Right atrium auricular region (tissue), 2 donors: ENCODE results near the gene MCC. TPM values are rescaled to one million over a fixed set of nuclear protein-coding genes. Genes with fewer than 3 reads are reported as not detected.

Source experiments
- DNase-seq: peaks from one replicate; pipeline ENCODE4 v3.0.0-alpha.2; 2019; ENCODE audit warnings: low spot score
- H3K27ac ChIP-seq, 2 donors: fragments of 200-600 bp; sonication (generic); 1 replicate in 1 of 2; 2 replicates in 1 of 2; pipeline ENCODE4 v1.5.1; 2016 to 2019
- H3K27me3 ChIP-seq, 2 donors: fragments of 200-600 bp; sonication (generic); one replicate each; pipeline versions ENCODE4 v1.5.1 to v1.6.0; 2017 to 2019
- H3K36me3 ChIP-seq: fragments of 200-600 bp; sonication (generic); one replicate; pipeline ENCODE4 v1.5.1; 2016
- H3K4me1 ChIP-seq, 2 donors: fragments of 200-600 bp; sonication (generic); one replicate each; pipeline versions ENCODE4 v1.5.1 to v1.6.0; 2017 to 2019
- H3K4me3 ChIP-seq, 2 donors: fragments of 200-600 bp; sonication (generic); 1 replicate in 1 of 2; 2 replicates in 1 of 2; pipeline ENCODE4 v1.5.1; 2017 to 2019; ENCODE audit warnings: mild to moderate bottlenecking in 1 of 2, moderate library complexity in 1 of 2
- H3K9me3 ChIP-seq, 2 donors: fragments of 200-600 bp; sonication (generic); one replicate each; pipeline ENCODE4 v1.5.1; 2019
- total RNA-seq, 2 donors: library from RNA; depleted of rRNA; stranded (reverse); fragments of >200 nt; gene quantifications; one replicate each; pipeline ENCODE4 v1.1.0, GENCODE V29; 2016
- TF ChIP-seq, protein P1 (sequence below), 2 donors: fragments of 200-600 bp; sonication (generic); IDR thresholded peaks; one replicate each; pipeline ENCODE4 v1.5.1; 2019; ENCODE audit warnings: antibody characterized with exemption in 2 of 2

Gene MCC
- total RNA-seq, 2 donors from 2014 or later = 28.8 to 31.7 TPM

DNA sequence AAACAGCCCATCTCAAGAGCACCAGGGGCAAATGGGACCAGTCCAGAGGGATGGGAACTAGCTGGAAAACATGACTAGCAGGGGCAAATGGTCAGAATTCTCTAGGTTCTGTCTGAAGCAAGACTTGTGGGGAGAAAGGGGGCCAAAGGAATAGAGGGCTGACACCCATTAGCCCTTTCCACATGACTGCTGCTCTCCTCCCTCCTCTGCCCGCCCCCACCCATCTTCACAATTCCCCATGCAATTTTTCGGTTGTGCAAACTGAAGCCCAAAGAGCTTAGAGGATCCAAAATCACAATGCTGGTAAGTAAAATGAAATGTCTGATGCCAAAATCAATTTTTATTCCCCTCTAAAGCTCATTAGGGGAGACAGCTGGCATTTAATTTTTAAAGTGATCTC, 304.6 kb downstream of the MCC start:
- Histone ChIP-seq H3K4me3 (no peak overlapping the region), H3K27ac (no peak overlapping the region), H3K36me3 (no peaks in the 10 kb centered on the region), H3K4me1 (peaks cover 0 to 33% of the 10 kb centered on the region in 2 donors), H3K9me3 (no peaks in the 10 kb centered on the region), H3K27me3 (no peaks in the 10 kb centered on the region)
- TF ChIP-seq, protein P1, sequence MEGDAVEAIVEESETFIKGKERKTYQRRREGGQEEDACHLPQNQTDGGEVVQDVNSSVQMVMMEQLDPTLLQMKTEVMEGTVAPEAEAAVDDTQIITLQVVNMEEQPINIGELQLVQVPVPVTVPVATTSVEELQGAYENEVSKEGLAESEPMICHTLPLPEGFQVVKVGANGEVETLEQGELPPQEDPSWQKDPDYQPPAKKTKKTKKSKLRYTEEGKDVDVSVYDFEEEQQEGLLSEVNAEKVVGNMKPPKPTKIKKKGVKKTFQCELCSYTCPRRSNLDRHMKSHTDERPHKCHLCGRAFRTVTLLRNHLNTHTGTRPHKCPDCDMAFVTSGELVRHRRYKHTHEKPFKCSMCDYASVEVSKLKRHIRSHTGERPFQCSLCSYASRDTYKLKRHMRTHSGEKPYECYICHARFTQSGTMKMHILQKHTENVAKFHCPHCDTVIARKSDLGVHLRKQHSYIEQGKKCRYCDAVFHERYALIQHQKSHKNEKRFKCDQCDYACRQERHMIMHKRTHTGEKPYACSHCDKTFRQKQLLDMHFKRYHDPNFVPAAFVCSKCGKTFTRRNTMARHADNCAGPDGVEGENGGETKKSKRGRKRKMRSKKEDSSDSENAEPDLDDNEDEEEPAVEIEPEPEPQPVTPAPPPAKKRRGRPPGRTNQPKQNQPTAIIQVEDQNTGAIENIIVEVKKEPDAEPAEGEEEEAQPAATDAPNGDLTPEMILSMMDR (IDR thresholded peaks at IDR 0.05) = no peak
- DNase-seq = no peak

DNA sequence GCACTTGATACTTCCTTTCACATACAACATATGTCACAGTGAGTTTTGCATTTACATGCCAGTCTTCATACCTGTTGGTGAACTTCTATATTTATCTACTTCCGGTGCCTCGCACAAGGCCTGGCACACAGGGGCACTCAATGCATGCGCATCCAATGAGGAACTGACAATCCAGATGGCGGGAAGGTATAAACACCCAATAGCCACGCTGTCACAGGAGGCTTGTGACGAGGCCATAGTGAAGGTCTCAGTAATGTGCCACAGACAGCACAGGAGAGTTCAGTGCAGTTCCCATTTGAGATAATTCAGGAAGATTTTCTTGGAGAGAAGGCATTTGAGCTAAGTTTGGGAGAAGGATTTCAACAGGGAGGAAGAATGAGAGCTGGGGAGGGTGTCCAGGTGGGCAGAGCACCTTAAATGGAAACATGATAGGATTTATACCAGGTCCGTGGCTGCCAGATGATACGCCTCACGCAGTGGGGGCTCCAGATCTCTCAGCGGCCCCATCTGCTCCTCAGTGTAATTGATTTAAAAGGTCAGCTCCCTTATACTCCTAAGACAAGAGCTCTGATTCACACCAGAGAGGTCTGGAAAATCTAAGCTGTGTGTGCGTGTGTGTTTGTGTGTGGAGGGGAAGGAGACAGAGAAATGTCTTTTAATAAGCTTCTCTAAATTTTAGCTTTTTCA, 305.5 kb downstream of the MCC start:
- TF ChIP-seq, protein P1 (IDR thresholded peaks at IDR 0.05) = no peak
- H3K4me3 ChIP-seq = no peak overlapping the region
- H3K27me3 ChIP-seq = no peaks in the 10 kb centered on the region
- no peak for DNase-seq
- H3K9me3 ChIP-seq = no peaks in the 10 kb centered on the region
- H3K36me3 ChIP-seq = no peaks in the 10 kb centered on the region
- H3K27ac ChIP-seq = no peak overlapping the region
- H3K4me1 ChIP-seq = peaks cover 0 to 41% of the 10 kb centered on the region in 2 donors

DNA sequence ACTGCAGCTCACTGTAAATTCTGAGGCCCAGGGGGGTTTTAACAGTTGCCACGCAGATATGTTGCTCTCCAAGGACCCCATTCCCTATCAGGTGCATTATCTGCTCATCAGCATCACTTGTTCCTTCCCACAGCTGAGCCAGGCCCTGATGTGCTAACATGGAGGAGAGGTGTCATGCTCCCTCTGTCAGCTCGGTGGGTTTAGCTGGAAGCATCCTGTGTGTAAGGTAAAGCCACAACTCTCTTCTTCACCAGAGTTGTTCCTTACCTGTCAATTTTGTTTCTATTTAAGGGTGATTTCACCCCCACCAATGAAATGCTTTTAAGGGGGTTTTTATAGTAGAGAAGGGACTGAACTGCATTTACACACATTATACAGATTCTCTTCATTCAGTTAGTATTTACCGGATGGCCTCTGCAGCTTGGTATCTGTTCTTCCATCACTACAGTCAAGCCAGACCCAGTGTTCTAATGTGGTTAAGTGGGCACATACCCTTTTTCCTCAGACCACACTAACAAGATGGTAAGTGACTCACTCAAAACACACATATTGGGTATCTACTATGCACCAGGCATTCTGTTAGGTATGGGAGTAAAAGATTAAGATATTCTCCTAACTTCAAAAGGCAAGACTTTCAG, 306.3 kb downstream of the MCC start:
- DNase-seq = no peak
- no peaks in the 10 kb centered on the region for H3K9me3 ChIP-seq
- H3K4me1 ChIP-seq = peaks cover 0 to 47% of the 10 kb centered on the region in 2 donors
- no peaks in the 10 kb centered on the region for H3K36me3 ChIP-seq
- H3K27ac ChIP-seq = no peak overlapping the region
- H3K27me3 ChIP-seq = no peaks in the 10 kb centered on the region
- H3K4me3 ChIP-seq = no peak overlapping the region
- TF ChIP-seq, protein P1 (IDR thresholded peaks at IDR 0.05) = no peak

DNA sequence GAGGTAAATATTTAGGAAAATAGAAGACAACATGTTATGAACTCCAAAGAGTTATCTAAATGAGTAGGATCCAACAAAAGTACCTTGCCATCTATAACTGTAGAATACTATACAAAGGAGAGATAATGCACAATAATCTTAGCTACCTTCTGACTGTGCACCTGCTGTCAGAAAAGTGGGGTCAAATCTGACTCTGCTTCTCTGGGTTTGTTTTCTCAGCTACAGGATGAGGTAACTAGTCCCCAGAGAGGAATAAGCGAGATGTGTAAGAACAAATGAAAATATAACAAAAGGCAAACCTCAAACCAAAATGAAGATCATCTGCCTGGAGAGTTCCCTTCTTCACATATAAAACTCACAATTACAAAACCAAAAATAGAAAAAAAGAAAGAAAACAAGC, 306.8 kb downstream of the MCC start:
- Histone ChIP-seq H3K27me3 (no peaks in the 10 kb centered on the region), H3K27ac (no peak overlapping the region), H3K36me3 (no peaks in the 10 kb centered on the region), H3K4me3 (no peak overlapping the region), H3K4me1 (peaks cover 0 to 48% of the 10 kb centered on the region in 2 donors), H3K9me3 (no peaks in the 10 kb centered on the region)
- DNase-seq = no peak
- TF ChIP-seq, protein P1 (IDR thresholded peaks at IDR 0.05) = no peak

DNA sequence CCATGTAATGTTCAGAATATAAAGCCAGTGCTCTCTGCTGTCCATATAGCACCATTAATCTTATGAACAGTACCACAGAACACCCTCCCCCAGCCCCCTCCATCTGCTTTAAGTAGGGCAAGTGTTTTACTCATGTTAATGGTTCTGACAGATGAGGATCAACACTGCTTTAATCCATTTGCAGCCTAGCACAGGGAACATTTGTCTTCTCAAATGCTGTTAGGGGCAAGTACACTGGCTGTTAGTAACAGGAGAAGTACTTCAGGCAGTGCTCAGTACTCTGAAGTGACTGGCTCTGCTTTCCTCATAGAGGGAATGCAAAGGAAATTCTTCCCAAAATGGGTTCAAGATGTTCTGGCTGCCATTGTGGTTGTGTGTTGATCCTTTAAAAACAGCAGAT, 309.1 kb downstream of the MCC start:
- no peaks in the 10 kb centered on the region for H3K36me3 ChIP-seq
- DNase-seq = no peak
- H3K9me3 ChIP-seq = no peaks in the 10 kb centered on the region
- TF ChIP-seq, protein P1 (IDR thresholded peaks at IDR 0.05) = no peak
- H3K27me3 ChIP-seq = no peaks in the 10 kb centered on the region
- H3K4me1 ChIP-seq = peaks cover 0 to 46% of the 10 kb centered on the region in 2 donors
- H3K27ac ChIP-seq = no peak overlapping the region
- H3K4me3 ChIP-seq = no peak overlapping the region
